CD4-positive, alpha-beta T cell treated with Interferon gamma for 1 hour (primary cell): Measurements from ENCODE around the gene CHRNG.
"Not testable (repeated sequence)": the region's sequence is repeated elsewhere in the genome, so short reads cannot be mapped to it uniquely, and the experiment has no call there.

Source experiments
- DNase-seq: peaks from one replicate; pipeline ENCODE4 v3.0.0-alpha.2; 2020

The CHRNG gene

GRCh38 chr2:232529806-232530547, 9.5 kb upstream of the CHRNG start:
- no peak for DNase-seq

- DNase-seq = no peak
Measured at GRCh38 chr2:232530626-232531260, 8.7 kb upstream of the CHRNG start.

GRCh38 chr2:232532419-232532818, 7.1 kb upstream of the CHRNG start:
- DNase-seq = no peak

GRCh38 chr2:232532821-232533220, 6.7 kb upstream of the CHRNG start:
- DNase-seq = not testable (repeated sequence)

GRCh38 chr2:232533944-232534710, 5.4 kb upstream of the CHRNG start:
- no peak for DNase-seq

- no peak for DNase-seq
Measured at GRCh38 chr2:232534940-232535651, 4.4 kb upstream of the CHRNG start.

GRCh38 chr2:232535761-232536530, 3.5 kb upstream of the CHRNG start:
- DNase-seq = no peak

- no peak for DNase-seq
Measured at GRCh38 chr2:232537079-232537478, 2.4 kb upstream of the CHRNG start.

- DNase-seq = no peak
Measured at GRCh38 chr2:232537499-232537898, 2.0 kb upstream of the CHRNG start.

- peak; percentile 17 for DNase-seq
Measured at GRCh38 chr2:232538671-232539070, 821 bp upstream of the CHRNG start.

- no peak for DNase-seq
Measured at GRCh38 chr2:232540441-232541041, 1.0 kb downstream of the CHRNG start.

GRCh38 chr2:232541195-232541960, 1.9 kb downstream of the CHRNG start:
- no peak for DNase-seq

- no peak for DNase-seq
Measured at GRCh38 chr2:232541961-232542714, 2.6 kb downstream of the CHRNG start.

- no peak for DNase-seq
Measured at GRCh38 chr2:232542715-232543467, 3.4 kb downstream of the CHRNG start.

GRCh38 chr2:232543491-232543890, 4.0 kb downstream of the CHRNG start:
- no peak for DNase-seq

- DNase-seq = no peak
Measured at GRCh38 chr2:232543928-232544631, 4.6 kb downstream of the CHRNG start.

- DNase-seq = no peak
Measured at GRCh38 chr2:232544674-232545073, 5.2 kb downstream of the CHRNG start.

- no peak for DNase-seq
Measured at GRCh38 chr2:232545511-232546375, 6.3 kb downstream of the CHRNG start.
